ENCODE results near the gene RALA.

GRCh38 chr7:39608278-39608677 is 15.1 kb upstream of the RALA start:
- no peak for TF ChIP-seq CTCF (conservative IDR thresholded peaks at IDR 0.05 in 1 of 2, IDR thresholded peaks at IDR 0.05 in 1 of 2; ENCODE audit: extremely low read depth in 1 of 2, insufficient read depth in 1 of 2, low read depth in 1 of 2, low read length in 2 of 2)
- TF ChIP-seq EZH2 (IDR thresholded peaks at IDR 0.05; ENCODE audit: borderline replicate concordance, low read length) = no peak

Measured in mammary epithelial cell (primary cell).